NCI-H510A (cell line): Measurements from ENCODE around the gene POU5F1.

Source experiments
- DNase-seq: peaks from one replicate; lab custom pipeline; 2025; lab: John Stamatoyannopoulos, UW

The POU5F1 gene

GRCh38 chr6:31139599-31139998 lies 30.9 kb downstream of the POU5F1 start:
- no peak for DNase-seq

- no peak for DNase-seq
Measured at GRCh38 chr6:31138982-31139381, 31.5 kb downstream of the POU5F1 start, which contains the start of gene PSORS1C2. TSS of gene PSORS1C2 (minus strand) at chr6:31139066. CDS start at chr6:31139026, 40 bp downstream.

- DNase-seq, result no peak
Measured at GRCh38 chr6:31135710-31136109, 34.8 kb downstream of the POU5F1 start.

- DNase-seq, result no peak
Measured at GRCh38 chr6:31132806-31133205, 37.7 kb downstream of the POU5F1 start.

- no peak for DNase-seq
Measured at GRCh38 chr6:31131595-31131994, 38.9 kb downstream of the POU5F1 start.

- no peak for DNase-seq
Measured at GRCh38 chr6:31130751-31131150, 39.7 kb downstream of the POU5F1 start.

- DNase-seq, result no peak
Measured at GRCh38 chr6:31129130-31129529, 41.4 kb downstream of the POU5F1 start.

GRCh38 chr6:31128093-31128676 lies 42.3 kb downstream of the POU5F1 start:
- no peak for DNase-seq

GRCh38 chr6:31126396-31127175 lies 43.9 kb downstream of the POU5F1 start:
- DNase-seq, result no peak

GRCh38 chr6:31125586-31126363 lies 44.7 kb downstream of the POU5F1 start:
- DNase-seq, result no peak

- DNase-seq, result no peak
Measured at GRCh38 chr6:31125162-31125561, 45.3 kb downstream of the POU5F1 start.

- DNase-seq, result no peak
Measured at GRCh38 chr6:31122791-31123706, 47.4 kb downstream of the POU5F1 start.

GRCh38 chr6:31121131-31121790 lies 49.2 kb downstream of the POU5F1 start:
- DNase-seq, result no peak

GRCh38 chr6:31120151-31120915 lies 50.1 kb downstream of the POU5F1 start, which contains the start of gene CDSN:
TSS of gene CDSN (minus strand) at chr6:31120446. CDS start at chr6:31120419, 27 bp downstream.
- no peak for DNase-seq

GRCh38 chr6:31118178-31118577 lies 52.3 kb downstream of the POU5F1 start:
- DNase-seq, result no peak

- no peak for DNase-seq
Measured at GRCh38 chr6:31116661-31117385, 53.7 kb downstream of the POU5F1 start.

- DNase-seq, result no peak
Measured at GRCh38 chr6:31115941-31116560, 54.4 kb downstream of the POU5F1 start.

- no peak for DNase-seq
Measured at GRCh38 chr6:31114970-31115849, 55.3 kb downstream of the POU5F1 start.
